AG09319 (cell line): ENCODE results near the gene RALGAPB.

Experiments used
- DNase-seq: peaks from one replicate; pipeline ENCODE4 v3.0.0-alpha.2; 2010; ENCODE audit warnings: low read depth; ENCODE audit errors: extremely low read depth
- CTCF ChIP-seq: IDR thresholded peaks from 2 replicates; pipeline ENCODE4 v1.5.1; 2011; ENCODE audit warnings: low read depth, mild to moderate bottlenecking, inconsistent platforms, low read length, moderate library complexity

Gene RALGAPB

GRCh38 chr20:38601216-38602184 is 128.9 kb downstream of the RALGAPB start, which contains the start of gene ARHGAP40:
ARHGAP40 (plus strand) TSS chr20:38601809.
- TF ChIP-seq CTCF = no peak; the same call in 1 of the 2 replicates
- no peak for DNase-seq

GRCh38 chr20:38602185-38602581 is 129.5 kb downstream of the RALGAPB start:
- DNase-seq = no peak
- no peak for TF ChIP-seq CTCF

- DNase-seq = no peak
- no peak for TF ChIP-seq CTCF
Observed at GRCh38 chr20:38603286-38603685, 130.6 kb downstream of the RALGAPB start.

GRCh38 chr20:38604873-38605303 is 132.2 kb downstream of the RALGAPB start:
- no peak for DNase-seq
- TF ChIP-seq CTCF = no peak

GRCh38 chr20:38607351-38607750 is 134.7 kb downstream of the RALGAPB start:
- DNase-seq = no peak
- TF ChIP-seq CTCF = no peak

- no peak for DNase-seq
- TF ChIP-seq CTCF = no peak
Observed at GRCh38 chr20:38608188-38608587, 135.5 kb downstream of the RALGAPB start.

- TF ChIP-seq CTCF = no peak
Observed at GRCh38 chr20:38609815-38610214, 137.2 kb downstream of the RALGAPB start.

More at GRCh38 chr20:38609815-38610214, 137.2 kb downstream of the RALGAPB start:
- no peak for DNase-seq
